Prostate gland (tissue), 2 donors: ENCODE results near the gene TCF4.

ENCODE experiments used
- POLR2A ChIP-seq: fragments of 450-650 bp; IDR thresholded peaks from one replicate; pipeline ENCODE4 v1.6.1; 2016; ENCODE audit warnings: antibody characterized with exemption, mild to moderate bottlenecking
- POLR2AphosphoS5 ChIP-seq: sonication (generic); formaldehyde crosslinking; IDR thresholded peaks from one replicate; pipeline ENCODE4 v1.6.1; 2017; ENCODE audit warnings: antibody characterized with exemption
- TF ChIP-seq, protein P1 (sequence below), 4 experiments: fragments of 200-600 bp in 2 of 4; fragments of 450-650 bp in 2 of 4; sonication (generic) in 2 of 4; IDR thresholded peaks; 1 replicate in 3 of 4; 2 replicates in 1 of 4; pipeline ENCODE4 v1.5.1; 2016 to 2019; ENCODE audit warnings: antibody characterized with exemption in 4 of 4, mild to moderate bottlenecking in 2 of 4, moderate library complexity in 2 of 4

DNA sequence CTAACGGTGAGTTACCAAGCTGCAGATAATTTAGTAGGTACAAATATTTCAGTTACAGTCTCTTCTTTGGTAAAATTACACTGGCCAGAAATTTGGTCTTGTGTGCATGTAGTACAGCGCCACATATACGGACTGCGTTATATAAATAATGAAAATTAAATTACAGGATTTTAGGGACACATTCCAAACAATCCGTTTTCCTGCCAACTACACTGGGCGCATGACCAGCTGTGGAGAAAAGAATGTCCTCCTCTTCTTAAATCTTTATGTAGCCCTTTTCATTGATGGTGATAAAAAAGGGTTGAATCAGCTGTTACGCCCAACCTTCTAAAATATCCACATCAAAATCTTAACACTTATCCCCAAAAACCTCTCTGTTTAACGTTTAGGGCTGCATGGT, 37.5 kb downstream of the TCF4 start:
- TF ChIP-seq, protein P1, sequence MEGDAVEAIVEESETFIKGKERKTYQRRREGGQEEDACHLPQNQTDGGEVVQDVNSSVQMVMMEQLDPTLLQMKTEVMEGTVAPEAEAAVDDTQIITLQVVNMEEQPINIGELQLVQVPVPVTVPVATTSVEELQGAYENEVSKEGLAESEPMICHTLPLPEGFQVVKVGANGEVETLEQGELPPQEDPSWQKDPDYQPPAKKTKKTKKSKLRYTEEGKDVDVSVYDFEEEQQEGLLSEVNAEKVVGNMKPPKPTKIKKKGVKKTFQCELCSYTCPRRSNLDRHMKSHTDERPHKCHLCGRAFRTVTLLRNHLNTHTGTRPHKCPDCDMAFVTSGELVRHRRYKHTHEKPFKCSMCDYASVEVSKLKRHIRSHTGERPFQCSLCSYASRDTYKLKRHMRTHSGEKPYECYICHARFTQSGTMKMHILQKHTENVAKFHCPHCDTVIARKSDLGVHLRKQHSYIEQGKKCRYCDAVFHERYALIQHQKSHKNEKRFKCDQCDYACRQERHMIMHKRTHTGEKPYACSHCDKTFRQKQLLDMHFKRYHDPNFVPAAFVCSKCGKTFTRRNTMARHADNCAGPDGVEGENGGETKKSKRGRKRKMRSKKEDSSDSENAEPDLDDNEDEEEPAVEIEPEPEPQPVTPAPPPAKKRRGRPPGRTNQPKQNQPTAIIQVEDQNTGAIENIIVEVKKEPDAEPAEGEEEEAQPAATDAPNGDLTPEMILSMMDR (IDR thresholded peaks at IDR 0.05), result no peak
- no peak for TF ChIP-seq POLR2AphosphoS5
- TF ChIP-seq POLR2A, result no peak
